SU-DHL-6 (cell line): ENCODE measurements around the gene SLC9A6.

Source experiments
- CTCF ChIP-seq: fragments of 200-600 bp; sonication (generic); IDR thresholded peaks from one replicate; pipeline ENCODE4 v1.5.1; 2017; ENCODE audit warnings: antibody characterized with exemption, mild to moderate bottlenecking, low read length, moderate library complexity; ENCODE audit not compliant: insufficient read depth, poor library complexity, severe bottlenecking
- EZH2phosphoT487 ChIP-seq: fragments of 200-600 bp; sonication (generic), shearing (Covaris generic); conservative IDR thresholded peaks from 2 replicates; pipeline ENCODE4 v1.6.1; 2018; ENCODE audit warnings: mild to moderate bottlenecking, antibody characterized with exemption, low read length, moderate library complexity, mixed read lengths

DNA sequence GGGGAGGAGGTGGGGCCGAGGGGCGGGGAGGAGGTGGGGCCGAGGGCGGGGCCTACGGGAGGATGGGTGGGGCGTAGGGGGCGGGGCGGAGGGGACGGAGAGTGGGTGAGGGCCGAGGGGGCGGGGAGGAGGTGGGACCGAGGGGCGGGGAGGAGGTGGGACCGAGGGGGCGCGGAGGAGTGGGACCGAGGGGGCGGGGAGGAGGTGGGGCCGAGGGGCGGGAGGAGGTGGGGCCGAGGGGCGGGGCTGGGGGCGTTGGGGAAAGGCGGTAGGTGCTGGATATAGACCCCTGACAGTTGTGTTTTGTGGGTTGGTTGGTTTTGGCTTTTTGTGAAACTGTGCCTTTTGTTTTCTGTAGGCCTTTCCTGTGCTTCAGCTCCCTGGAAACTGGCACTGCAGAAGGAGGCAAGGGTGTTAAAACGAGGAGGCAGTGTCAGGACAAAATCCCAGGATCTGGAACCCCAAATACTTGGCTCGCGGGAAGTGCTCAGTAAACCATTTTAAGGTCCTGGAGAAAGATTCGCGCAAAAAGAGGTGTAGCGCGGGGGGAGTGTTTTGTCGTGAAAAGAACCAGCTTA lies 10.9 kb upstream of the SLC9A6 start:
- TF ChIP-seq CTCF (no peak), EZH2phosphoT487 (no peak)
